Raji (cell line): ENCODE data around the gene ZNF217.

ENCODE experiments used
- POLR2A ChIP-seq: IDR thresholded peaks from 2 replicates; pipeline ENCODE4 v1.6.1; 2011; ENCODE audit warnings: low read depth, low read length, control low read depth; ENCODE audit not compliant: insufficient read depth

Gene ZNF217

DNA sequence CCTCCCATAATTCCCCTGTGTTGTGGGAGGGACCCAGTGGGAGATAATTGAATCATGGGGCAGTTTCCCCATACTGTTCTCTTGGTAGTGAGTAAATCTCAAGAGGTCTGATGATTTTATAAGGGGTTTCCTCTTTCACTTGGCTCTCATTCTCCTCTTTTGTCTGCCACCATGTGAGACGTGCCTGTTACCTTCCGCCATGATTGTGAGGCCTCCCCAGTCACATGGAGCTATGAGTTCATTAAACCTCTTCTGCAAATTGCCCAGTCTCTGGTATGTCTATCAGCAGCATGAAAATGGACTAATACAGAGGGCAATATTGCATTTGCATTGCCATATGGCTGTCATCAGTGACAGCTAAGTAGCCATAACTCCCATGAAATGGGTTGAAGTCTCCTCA is 63.2 kb downstream of the ZNF217 start:
- no peak for TF ChIP-seq POLR2A

GRCh38 chr20:53529658-53530057 is 64.0 kb downstream of the ZNF217 start:
- TF ChIP-seq POLR2A: no peak

DNA sequence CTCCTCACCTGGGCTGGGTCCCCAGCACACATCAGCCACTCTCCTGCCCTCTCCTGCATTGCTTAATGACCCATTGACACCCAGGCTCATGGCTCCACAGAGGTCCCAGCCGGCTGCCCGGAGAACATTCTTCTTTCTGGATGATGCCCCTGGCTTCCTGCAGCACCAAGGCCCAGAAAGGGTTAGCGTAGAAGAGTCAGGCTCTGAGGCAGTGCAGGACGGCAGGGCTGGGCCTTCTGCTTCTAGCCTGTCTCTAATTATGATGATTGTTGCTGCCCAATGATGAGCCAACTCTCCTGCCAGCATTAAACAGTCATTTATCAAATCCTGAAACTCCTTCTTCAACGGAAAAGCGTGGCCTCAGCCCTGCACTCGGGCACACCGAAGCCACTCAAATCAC is 66.4 kb downstream of the ZNF217 start:
- no peak for TF ChIP-seq POLR2A

DNA sequence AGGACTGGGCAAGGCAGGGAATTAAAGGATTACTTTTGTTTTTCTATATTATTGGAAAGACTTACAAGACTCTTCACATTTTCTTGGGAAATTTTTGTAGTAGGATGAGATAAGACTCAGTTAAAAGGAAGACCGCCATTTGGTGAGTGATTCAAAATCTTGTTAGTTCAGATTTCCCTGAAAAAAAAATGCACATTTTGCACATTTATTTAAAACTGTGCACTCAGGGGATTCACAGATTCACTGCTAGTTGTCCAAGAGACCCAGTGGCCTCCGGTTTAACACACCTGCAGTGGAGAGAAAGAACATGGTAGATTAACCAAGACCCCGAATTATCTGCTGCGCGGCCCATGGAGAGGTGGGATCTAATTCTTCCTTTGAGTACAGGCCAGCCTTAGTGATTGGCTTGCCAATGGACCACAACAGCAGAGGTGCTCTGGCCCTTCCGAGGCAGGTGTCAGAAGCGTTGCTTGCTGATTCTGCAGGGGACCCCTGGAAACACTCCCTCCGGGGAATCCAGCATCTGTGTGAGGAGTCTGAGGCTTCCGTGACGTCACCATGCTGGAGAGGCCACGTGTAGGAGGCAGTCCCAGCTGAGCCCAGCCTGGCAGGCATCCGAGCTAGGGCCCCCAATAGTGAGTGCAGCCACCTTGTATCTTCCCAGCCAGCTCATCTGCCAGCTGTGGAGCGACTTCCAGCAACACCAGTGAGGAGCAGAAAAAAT is 68.9 kb downstream of the ZNF217 start:
- TF ChIP-seq POLR2A: no peak

DNA sequence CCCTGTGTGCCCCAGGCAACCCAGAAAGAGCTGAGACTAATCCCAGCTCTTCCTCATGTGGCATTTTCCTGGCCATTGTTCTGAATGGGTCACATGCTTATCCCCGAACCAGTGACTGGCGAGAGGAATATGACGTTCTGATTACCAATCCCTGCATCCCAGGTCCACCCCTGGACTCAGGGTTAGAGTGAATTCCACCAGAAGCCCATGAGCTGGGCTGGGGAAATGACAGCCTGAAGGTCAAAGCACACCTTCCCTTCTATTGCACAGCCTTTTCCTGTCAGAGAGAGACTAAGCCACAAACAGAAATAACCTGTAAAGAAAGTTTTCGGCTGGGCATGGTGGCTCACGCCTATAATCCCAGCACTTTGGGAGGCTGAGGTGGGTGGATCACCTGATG is 70.9 kb downstream of the ZNF217 start:
- TF ChIP-seq POLR2A: no peak

GRCh38 chr20:53522026-53522425 is 71.6 kb downstream of the ZNF217 start:
- TF ChIP-seq POLR2A: no peak

DNA sequence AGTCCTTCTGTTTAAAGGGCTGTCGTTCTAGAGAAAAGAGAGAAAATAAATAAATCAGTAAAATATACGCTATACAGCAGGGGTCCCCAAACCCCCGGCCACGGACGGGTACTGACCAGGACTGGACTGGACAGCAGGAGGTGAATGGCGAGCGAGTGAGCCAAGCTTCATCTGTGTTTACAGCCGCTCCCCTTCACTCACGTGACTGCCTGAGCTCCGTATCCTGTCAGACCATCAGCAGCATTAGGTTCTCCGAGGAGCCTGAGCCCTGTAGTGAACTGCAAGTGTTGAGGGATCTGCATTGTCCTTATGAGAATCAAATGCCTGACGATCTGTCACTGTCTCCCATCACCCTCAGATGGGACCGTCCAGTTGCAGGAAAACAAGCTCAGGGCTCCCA is 76.5 kb downstream of the ZNF217 start:
- no peak for TF ChIP-seq POLR2A
